Fibroblast of lung (primary cell): ENCODE data around the gene QRFPR.

Experiments
- CTCF ChIP-seq, 2 donors: IDR thresholded peaks in 1 of 2; conservative IDR thresholded peaks in 1 of 2; 1 replicate in 1 of 2; 2 replicates in 1 of 2; pipeline ENCODE4 v1.5.1; 2011 to 2012; ENCODE audit warnings: low read length in 2 of 2, control low read depth in 1 of 2, inconsistent platforms in 1 of 2, low read depth in 1 of 2, mild to moderate bottlenecking in 1 of 2
- EZH2 ChIP-seq: IDR thresholded peaks from 2 replicates; pipeline ENCODE4 v1.5.1; 2012; ENCODE audit warnings: low read length, control low read depth, mild to moderate bottlenecking; ENCODE audit errors: missing control alignments

DNA sequence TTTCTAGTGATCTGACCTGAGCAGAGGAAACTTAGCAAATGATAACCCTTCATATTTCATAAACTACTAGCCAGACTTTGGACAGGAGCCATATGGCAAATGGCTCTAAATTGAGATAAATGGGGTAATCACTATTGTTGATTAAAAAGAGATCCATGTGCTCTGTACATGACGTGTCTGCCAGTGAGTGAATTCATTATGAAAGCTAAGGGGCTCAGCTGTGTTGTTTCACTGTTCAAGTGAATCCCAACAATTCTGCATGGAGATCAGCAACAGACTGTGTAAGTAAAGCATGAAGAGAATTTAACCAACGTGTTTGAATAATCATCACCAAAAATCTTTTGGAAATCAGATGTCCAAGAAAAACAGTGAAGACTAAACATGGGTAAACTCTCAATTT is 9.5 kb upstream of the QRFPR start:
- TF ChIP-seq CTCF (conservative IDR thresholded peaks at IDR 0.05 in 1 of 2, IDR thresholded peaks at IDR 0.05 in 1 of 2; ENCODE audit: low read depth in 1 of 2, low read length in 2 of 2), result no peak
- no peak for TF ChIP-seq EZH2
